CD4-positive, alpha-beta T cell treated with Interleukin-1 beta for 1 hour (primary cell): ENCODE measurements around the gene MIOS.
"Not testable (repeated sequence)": the region's sequence is repeated elsewhere in the genome, so short reads cannot be mapped to it uniquely, and the experiment has no call there.

Experiments used
- DNase-seq, 2 donors: peaks; one replicate each; pipeline ENCODE4 v3.0.0-alpha.2; 2020 to 2022

Gene MIOS

DNA sequence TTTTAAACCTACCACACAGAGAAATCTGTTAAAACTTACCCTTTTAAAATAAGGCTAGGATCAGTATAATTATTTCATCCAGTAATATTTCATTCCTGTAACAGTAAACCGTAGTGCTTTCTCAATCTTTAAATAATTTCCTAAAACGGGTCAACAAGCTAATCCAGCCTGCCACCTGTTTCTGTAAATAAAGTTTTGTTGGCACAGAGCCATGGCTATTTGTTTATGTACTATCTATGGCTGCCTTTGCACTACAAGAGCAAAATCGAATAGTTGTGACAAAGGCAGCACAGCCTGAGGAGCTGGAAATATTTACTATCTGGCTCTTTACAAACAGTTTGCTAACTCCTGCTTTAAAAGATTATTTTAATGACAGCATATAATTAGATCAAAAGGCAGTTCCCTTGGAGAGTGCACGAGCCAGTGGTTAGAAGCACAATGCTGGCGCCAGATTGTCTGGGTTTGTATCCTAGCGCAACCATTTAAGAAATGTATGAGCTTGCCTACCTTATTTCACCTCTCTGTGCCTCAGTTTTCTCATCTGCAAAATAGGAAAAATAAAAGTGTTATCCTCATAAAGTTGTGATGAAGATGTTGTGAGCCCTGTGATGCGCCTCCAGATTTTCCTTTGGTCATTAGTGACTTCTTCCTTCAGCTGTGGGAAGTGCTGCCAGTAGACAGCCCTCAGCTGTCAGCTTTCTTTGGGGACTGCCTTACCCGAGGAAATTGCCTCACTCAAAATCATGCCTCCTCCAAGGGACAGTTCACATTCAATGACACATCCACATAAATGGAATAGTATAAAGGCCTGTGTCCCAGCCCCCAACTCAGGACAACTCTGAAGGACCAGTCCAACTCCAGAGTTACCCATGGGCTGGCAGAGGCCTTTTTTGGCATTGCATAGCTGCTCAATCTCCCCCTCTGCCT is 11.8 kb upstream of the MIOS start:
- no peak for DNase-seq

DNA sequence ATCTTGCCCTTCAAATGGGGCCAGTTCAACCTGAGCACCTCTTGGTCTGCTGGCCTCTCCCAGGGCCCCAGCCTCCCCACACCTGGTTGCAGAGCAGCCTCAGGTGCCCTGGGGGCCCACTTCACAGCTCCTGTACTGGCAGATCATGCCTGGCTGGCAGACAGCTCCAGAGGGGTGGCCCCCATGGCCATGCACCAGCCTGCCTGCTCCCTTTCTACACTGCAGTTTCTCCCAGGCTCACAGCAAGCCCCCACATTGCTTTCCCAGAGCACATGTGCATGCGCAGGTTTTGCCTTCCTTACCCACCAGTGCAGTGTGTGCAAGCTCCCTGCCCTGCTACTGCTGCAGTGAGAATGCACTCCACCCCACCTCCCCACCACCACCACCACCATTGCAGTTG is 9.8 kb upstream of the MIOS start:
- DNase-seq = no peak

DNA sequence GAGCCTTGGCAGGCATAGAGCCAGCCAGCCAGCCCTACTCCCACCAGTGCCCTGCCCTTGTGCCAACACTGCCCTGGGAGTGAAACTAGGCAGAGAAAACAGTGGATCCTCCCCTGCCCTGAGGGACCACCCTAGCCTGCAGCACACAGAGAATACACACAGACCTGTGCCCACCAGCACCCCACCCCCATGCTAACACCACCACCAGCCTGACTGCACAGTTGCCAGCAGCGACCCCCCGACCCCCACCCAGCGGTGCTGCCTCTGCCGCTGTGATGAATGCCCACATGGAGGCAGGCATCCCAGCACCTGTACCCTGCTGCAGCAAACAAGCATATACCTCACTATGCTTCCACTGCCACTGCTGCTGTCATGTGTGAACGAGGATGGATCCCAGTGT is 9.4 kb upstream of the MIOS start:
- no peak for DNase-seq

DNA sequence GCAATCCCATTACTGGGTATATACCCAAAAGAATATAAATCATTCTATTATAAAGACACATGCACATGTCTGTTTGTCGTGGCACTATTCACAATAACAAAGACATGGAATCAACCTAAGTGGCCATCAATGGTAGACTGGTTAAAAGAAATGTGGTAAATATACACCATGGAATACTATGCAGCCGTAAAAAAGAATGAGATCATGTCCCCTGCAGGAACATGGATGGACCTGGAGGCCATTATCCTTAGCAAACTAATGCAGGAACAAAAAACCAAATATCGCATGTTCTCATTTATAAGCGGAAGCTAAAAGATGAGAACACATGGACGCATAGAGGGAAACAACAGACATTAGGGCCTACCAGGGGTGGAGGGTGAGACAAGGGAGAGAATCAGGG is 5.1 kb upstream of the MIOS start:
- DNase-seq = not testable (repeated sequence)

DNA sequence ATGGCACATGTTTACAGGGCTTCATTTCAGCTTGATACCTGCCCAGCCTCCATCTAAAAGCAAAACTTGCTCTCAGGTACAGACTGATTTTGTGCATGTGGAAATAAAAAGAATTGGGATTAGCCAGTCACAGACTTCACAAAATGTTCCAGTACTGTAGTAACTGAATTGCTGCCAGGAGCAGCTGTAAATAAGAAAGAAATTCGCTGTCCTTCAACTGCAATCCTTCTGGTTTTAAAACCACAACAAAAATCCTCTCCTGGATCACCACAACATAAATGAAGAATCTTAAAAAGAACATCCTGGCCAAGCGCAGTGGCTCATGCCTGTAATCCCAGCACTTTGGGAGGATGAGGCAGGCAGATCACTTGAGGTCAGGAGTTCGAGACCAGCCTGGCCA is 3.9 kb upstream of the MIOS start:
- no peak for DNase-seq

DNA sequence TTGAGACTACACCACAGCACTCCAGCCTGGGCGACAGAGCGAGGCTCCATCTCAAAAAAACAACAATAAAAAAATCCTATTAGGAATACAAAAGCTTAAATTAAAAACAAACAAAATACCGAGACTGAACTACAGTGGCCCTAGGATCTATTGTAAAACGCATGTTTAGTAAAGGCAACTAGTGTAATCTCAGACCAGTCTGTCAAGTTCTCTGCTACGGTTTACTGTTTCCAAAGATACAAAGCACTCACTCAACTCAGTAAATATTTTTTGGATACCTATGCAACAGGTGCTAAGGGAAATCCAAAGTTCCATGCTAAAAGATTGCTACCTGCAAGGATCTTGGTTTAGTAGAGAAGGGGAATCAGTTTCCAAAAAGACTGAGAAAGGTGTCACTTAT is 3.4 kb upstream of the MIOS start:
- no peak for DNase-seq

DNA sequence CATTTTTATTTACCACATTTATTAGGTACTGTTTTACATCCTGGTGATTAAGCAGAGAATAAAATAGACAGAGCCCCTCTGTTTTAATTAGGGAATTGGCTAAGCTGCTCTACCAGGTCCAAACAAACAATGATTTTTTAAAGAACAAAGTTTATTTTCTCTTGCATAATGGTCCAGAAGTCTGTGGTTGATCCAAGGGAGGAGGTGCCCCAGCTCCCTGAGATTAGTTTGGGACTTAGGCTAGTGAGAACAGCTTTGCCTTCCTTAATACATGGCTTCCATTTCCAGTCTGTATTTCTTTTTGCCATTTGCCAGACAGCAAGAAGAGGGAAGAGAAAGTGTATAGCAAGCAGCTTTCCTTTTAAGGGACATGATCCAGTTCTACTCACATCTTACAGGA is 2.9 kb upstream of the MIOS start:
- DNase-seq = no peak

DNA sequence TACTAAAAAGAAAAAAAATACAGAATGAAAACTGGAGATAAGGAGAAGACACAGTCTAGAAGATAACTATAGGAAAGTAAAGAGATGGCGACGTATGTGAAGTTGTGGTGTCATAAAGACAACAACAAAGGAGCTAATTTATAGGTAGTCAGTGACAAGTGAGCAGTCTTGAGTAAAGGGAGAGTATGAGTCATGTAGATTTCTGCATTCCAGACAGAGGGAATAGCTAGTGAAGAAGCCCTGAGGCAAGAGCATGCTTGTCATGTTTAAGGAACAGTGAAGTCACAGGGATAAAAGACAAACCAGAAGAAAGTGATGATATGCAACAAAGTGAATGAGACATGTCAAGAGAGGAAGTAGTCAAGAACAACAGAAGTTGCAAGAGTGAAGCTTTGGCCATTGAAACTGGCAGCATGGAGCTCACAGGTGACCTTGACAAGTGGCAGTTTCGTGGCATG is 2.3 kb upstream of the MIOS start:
- no peak for DNase-seq

DNA sequence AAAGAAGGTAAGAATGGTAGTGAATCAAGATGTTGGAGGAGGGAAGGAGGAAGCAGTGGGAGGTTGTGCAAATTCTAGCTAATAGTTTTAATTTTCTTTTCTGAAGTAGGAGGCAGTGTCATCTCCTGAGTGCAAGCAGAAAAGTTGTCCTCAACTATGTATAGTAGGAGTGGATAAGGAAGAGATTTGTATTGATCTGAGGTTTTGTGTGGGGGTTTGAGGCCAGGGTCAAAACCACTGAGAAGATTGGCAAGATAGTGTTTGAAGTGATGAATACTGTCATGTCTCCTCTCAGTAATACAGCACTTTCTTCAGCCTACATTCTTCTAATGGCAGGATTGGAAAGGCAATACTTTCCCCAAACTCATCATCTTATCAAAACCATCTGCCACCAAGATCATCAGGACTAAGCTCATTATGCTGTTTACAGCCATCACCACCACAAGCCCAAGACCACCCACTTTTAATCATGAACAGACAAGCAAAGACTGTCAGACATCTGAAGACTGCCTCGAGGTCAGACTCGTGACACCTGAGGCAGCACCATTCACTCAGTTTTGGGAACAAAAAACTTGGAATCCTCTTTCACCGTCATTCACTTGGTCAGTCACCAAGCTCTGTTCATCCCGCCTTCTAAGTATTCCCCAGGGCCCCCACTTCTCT is 1.5 kb upstream of the MIOS start:
- no peak for DNase-seq

DNA sequence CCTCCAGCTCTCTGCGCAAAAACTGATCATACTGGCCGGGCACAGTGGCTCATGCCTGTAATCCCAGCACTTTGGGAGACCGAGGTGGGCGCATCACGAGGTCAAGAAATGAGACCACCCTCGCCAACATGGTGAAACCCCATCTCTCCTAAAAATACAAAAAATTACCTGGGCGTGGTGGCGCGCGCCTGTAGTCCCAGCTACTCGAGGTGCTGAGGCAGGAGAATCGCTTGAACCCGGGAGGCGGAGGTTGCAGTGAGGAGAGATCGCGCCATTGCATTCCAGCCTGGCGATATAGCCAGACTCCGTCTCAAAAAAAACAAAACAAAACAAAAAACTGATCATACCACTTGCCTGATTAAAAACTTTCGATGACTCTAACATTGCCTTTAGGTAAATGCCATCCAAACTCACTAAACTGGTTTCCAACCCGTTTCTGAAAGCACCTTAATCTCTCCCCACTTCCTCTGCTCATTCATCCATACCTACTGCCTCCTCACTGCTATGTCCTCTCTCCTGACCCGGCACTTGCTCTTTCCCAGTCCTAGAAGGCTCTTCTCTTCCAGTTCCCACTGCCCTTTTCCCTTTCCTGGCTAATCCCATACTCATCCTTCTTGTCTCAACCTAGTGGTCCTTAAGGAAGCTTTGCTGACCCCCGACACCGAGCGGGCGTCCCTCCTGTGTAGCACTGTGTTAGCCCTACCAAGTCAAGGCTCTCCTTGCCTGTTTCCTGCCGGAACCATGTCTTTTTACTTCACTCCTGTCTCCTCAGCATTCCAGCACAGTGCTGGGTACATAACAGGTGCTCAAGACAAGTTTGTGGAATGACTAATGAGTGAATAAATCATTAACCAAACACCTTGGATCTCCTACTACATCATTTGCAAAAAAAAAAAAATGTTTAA is 686 bp upstream of the MIOS start:
- DNase-seq = no peak

DNA sequence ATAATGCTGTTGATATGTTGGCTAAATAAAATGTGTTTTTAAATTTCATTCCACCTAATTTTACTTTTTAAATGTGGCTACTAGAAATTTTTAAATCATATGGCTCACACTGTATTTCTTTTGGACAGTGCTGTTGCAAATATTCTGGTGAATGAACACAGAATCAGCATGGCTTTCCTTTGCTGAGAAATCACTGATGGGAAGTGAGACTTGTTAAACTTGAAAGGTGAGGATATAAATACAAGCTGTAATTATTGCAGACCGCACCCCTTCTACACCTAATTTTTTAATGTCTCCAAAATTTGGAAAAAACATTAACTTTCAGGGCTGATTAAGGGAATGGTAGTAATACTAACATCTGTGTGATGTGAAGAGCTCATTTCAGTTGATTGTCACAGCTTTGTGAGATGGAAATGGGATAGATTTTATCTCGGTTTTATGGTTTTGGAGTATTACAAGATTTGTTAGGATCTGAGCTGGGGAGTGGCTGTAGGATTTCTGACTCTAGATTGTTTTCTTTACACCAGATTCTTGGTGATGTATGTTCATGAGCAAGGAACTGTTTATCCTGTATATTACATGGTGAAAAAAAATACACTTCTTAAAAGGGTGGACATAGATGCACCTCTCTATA is 1.3 kb downstream of the MIOS start:
- DNase-seq = no peak

DNA sequence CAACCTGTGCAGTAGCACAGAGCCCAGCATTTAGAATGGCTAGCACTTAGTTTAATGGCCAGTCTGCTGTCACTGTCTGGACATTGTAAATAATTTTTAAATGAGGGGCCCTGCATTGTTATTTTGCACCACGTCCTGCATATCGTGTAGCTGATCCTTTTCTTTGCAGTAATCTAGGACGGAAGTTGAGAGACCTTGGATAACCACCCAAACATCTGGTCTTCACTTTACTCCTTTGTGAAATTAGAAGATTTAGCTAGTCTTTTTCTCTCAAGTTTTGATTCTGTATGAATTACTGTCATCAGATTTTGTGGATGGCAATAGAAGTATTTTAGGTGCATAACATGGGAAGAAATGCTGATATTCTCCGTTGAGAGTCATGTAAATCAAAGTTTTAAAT is 1.9 kb downstream of the MIOS start:
- DNase-seq = no peak

DNA sequence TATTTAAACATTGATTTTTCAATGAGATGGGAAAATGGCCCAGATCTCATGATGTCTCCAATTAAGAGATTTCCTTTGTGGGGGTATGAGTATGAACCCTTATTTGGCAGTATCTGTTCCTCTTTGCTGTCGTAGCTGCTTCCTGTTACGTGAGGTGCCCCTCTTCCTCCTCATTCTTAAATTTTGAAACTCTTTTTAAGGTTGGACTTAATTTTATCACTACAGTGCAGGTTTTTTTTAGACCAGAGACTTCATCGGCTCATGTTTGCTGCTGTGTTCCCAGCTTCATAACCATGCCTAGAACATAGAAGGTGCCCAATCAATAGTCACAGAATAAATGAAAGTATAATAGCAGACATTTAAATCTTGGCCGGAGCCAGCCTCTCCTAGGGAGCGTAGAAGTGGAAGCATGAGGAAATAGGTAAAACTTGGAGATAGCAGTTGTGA is 2.4 kb downstream of the MIOS start:
- DNase-seq = peak; percentile 49 to 50

DNA sequence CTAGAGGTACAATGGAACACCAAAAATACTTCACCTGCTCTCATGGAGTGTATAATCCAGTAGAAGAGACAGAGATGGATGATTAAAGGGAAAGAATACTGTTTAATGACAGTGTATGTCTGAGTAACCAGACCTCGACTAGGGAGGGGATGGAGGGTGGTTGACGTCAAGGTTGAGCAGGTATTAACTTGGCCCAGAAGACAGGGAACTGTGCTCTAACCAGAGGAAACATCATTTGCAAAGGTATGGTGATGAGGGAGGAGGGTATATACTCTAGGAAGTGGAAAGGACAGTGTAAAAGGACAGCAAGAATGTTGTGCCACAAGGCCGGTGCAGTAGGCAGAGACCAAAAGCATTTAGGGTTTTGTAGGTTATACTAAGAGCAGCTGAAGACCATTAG is 2.9 kb downstream of the MIOS start:
- peak in 1 of 2 donors; percentile 10 for DNase-seq

DNA sequence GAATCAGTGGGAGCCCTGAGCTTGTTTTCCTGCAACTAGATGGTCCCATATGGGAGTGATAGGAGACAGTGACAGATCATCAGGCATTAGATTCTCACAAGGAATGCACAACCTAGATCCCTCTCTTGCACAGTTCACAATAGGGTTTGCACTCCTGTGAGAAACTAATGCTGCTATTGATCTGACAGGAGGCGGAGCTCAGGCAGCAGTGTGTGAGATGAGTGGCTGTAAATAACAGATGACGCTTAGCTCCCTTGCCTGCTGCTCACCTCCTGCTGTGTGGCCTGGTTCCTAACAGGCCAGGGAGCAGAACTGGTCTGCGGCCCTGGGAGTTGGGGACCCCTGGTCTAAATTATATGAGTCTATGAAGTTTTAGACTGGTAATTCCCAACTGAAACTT is 3.9 kb downstream of the MIOS start:
- no peak for DNase-seq

DNA sequence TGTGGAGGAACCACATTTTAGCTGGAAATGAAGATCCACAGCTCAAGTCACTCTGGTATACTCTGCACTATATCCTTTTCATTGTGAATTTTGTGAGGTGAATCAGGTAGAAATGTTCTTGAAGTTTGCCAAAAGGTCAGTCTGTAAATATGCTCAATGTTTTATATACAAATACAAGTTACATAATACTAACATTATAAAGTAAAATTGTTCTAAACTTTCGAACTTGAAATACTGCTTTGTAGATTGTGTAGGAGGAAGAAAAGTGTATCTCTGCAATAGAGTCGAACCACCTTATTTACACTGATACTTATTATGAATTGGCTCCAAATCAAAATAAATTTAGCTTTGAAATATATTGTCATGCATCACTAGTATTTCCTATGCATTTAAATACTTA is 7.0 kb downstream of the MIOS start:
- no peak for DNase-seq

DNA sequence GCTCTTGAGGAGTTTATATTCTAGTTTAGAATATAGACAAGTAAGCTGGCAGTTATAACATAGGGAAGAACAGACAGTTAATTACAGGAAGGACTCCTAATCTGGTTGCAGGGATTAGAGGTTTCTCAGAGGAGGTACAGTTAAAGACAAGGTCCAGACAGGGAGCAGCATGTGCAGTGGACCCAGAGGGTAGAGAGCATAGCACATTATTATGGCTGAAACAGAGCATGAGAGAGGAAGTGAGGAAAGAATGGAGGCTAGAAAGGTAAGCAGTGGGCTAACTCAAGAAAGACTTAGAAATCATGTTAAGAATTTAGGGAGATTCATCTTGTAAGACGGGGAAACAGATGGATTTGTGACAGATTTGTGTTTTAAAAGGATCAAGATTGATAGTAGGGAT is 9.7 kb downstream of the MIOS start:
- no peak for DNase-seq

DNA sequence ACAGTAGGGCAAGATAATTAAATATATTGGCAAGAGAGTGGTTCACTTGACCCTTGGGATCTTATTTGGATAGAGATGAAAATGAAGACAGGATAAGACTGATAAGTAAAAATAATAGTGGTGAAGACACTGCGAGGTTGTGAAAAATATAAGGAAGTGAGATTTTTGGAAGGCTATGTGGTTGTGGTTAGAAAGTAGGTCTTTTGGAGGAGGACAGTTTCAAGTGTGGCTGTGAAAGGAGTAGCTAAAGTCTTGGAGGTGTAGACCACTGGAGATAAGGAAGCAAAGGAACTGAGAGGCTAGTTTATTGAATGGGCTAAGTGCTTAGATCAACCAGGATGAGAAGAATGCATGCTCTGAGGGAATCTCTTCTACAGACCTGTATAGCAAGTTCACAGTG is 11.2 kb downstream of the MIOS start:
- DNase-seq = no peak

DNA sequence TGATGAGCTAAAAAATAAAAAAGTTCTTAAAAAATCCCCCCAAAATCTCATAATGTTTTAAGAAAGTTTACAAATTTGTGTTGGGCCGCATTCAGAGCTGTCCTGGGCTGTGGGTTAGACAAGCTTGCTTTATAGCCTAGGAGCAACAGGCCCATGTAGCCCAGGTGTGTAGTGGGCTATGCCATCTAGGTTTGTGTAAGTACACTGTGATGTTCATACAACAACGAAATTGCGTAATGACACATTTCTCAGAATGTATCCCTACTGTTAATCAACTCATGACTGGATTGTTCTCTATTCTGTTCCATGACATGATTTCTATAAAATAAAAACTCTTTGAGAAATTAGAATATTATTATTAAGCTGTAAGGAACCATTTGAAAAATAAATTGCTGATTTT is 13.0 kb downstream of the MIOS start:
- DNase-seq = no peak

DNA sequence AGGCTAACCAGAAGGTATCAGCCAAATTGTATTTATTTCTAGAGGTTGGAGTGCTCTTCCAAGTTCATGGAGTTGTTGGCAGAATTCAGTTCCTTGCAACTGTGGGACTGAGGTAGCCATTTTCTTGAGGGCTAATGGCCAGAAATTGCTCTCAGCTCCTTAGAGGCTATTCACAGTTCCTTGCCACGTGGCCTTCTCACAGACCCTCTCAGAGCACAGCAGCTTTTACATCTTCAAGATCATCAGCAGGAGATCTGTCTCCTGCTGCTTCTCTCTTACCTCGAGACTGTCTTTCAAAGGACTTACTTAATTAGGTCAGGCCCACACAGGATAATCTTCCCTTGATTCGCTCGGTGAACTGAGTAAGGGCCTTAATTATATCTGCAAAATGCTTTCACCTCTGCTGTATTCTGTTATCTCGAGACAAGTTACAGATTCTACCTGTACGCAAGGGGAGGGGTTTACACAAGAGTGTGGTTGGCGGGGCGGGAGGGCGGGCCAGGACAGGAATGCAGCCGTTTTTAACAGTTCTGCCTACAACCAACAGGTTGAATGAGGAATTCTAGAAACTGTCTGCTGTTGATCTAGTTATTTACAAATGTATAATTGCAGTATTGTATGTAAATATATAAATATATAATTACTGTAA is 15.0 kb downstream of the MIOS start:
- no peak for DNase-seq

DNA sequence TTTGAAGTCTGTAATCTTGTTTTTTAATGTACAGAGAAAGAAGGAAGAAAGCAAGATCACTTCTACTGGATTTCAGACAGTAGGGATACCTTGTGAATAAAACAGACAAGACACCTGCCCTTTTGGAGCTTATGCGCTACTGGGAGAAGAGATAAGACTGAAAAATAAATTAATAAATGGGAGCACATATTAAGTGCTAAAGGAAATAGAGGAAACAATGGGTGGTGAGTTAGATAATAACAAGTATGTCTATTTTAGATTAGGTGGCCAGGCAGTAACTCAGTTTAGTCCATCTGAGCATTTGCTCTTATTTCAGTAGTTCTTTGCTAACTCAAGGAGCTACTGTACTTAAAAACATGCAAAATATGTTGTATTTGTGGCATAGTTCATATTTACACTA is 15.9 kb downstream of the MIOS start:
- DNase-seq = no peak

DNA sequence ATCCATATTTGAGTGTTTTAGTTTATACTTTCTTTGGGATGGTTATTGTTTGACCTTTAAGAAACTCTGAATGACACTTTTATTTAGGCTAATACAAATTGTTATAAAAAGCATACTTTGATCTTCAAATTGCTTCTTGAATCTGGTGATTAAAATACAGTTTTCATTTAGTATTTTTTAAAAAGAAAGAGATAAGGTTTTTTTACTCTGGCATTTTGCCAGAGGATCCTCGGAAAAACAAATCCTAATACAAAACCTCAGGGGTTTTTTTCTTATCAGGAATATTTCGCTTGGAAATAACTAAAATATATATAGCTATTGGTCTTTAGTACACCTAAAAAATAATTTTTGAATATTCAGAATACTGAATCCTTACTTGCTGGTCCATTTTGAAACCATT is 17.0 kb downstream of the MIOS start:
- DNase-seq = no peak
